A549 (cell line): ENCODE results near the gene ZNRD2. TPM values are rescaled to one million over a fixed set of nuclear protein-coding genes. Genes with fewer than 3 reads are reported as not detected.
A peak's percentile ranks its signal among the peaks of the same experiment; 100 is the strongest.

Experiments used
- ATAC-seq, 2 experiments: fragments of 200-7000 bp in 1 of 2; fragments of >200 bp in 1 of 2; cut with Nextera tagmentation in 1 of 2; cut with Tn5 transposase in 1 of 2; 3 replicates each; pipeline versions ENCODE4 v1.8.0 to v1.9.1; 2018 to 2020; ENCODE audit warnings: mild to moderate bottlenecking in 1 of 2, moderate library complexity in 1 of 2
- CTCF ChIA-PET: fragments of 300-600 bp; sonication (Branson Sonifier 250); formaldehyde crosslinking; extraction: SDS; loops from one replicate; lab custom pipeline; 2021; ENCODE audit warnings: antibody characterized with exemption, inconsistent platforms; lab: Yijun Ruan, JAX
- POLR2A ChIA-PET: fragments of 350-600 bp; formaldehyde crosslinking; extraction: SDS; loops from one replicate; lab custom pipeline; 2021; ENCODE audit warnings: antibody characterized with exemption, inconsistent platforms; lab: Yijun Ruan, JAX
- DNase-seq, 2 experiments: peaks; one replicate each; pipeline versions ENCODE4 v3.0.0 to v3.0.0-alpha.2; 2011 to 2016; ENCODE audit warnings: low read depth in 1 of 2, low spot score in 1 of 2
- FAIRE-seq: peaks from 2 replicates; lab custom pipeline; 2011; peaks lifted over from hg19 to GRCh38; lab: Jason Lieb, UNC
- H3K27ac ChIP-seq, 2 experiments: fragments of >200 bp; sonication (Bioruptor Twin); formaldehyde crosslinking; 3 replicates each; pipeline ENCODE4 v1.5.1; 2016 to 2017
- H3K4me1 ChIP-seq: fragments of >200 bp; sonication (Bioruptor Twin); formaldehyde crosslinking; 3 replicates; pipeline ENCODE4 v1.6.1; 2016
- H3K4me2 ChIP-seq: fragments of >200 bp; sonication (Bioruptor Twin); formaldehyde crosslinking; 3 replicates; pipeline ENCODE4 v1.6.1; 2016
- H3K4me3 ChIP-seq: fragments of >200 bp; sonication (Bioruptor Twin); formaldehyde crosslinking; 3 replicates; pipeline ENCODE4 v1.5.1; 2016
- H3K9me3 ChIP-seq: fragments of >200 bp; sonication (Bioruptor Twin); formaldehyde crosslinking; 3 replicates; pipeline ENCODE4 v1.6.1; 2016
- CBX8 ChIP-seq: fragments of 200-600 bp; sonication (generic); IDR thresholded peaks from 2 replicates; pipeline ENCODE4 v1.6.1; 2016
- EHMT2 ChIP-seq: fragments of 200-600 bp; sonication (generic); IDR thresholded peaks from 2 replicates; pipeline ENCODE4 v1.6.1; 2016; ENCODE audit warnings: antibody characterized with exemption, low read depth, mild to moderate bottlenecking, moderate library complexity
- HOXB13 ChIP-seq: fragments of 250-450 bp; sonication (Bioruptor Pico); IDR thresholded peaks from 2 replicates; pipeline ENCODE4 v1.5.0; 2020; ENCODE audit warnings: low read depth, mild to moderate bottlenecking, moderate library complexity
- HOXB5 ChIP-seq: fragments of 250-450 bp; sonication (Bioruptor Pico); IDR thresholded peaks from 2 replicates; pipeline ENCODE4 v1.5.0; 2020; ENCODE audit warnings: mild to moderate bottlenecking, moderate library complexity
- NFE2L2 ChIP-seq: fragments of 150-350 bp; conservative IDR thresholded peaks from 2 replicates; pipeline ENCODE4 v1.6.1; 2014; ENCODE audit warnings: low read length
- NR3C1 ChIP-seq: fragments of >200 bp; sonication (Bioruptor Twin); formaldehyde crosslinking; IDR thresholded peaks from 3 replicates; pipeline ENCODE4 v1.6.1; 2017
- PBX3 ChIP-seq: IDR thresholded peaks from 2 replicates; pipeline ENCODE4 v1.6.1; 2012
- PHF8 ChIP-seq: fragments of 200-600 bp; sonication (generic); IDR thresholded peaks from 2 replicates; pipeline ENCODE4 v1.6.1; 2016; ENCODE audit warnings: low read depth, mild to moderate bottlenecking, antibody characterized with exemption, moderate library complexity, borderline replicate concordance
- REST ChIP-seq: fragments of 200-600 bp; sonication (generic); IDR thresholded peaks from 2 replicates; pipeline ENCODE4 v1.6.1; 2016; ENCODE audit warnings: antibody characterized with exemption, mild to moderate bottlenecking, moderate library complexity
- TFCP2L1 ChIP-seq: fragments of 250-450 bp; sonication (Bioruptor Pico); IDR thresholded peaks from 2 replicates; pipeline ENCODE4 v1.5.0; 2021; ENCODE audit warnings: mild to moderate bottlenecking
- WGBS: methylation state at CpG from one replicate; pipeline ENCODE4 v1.1.6; 2017; ENCODE audit errors: missing lambda C conversion rate; 5-methylcytosine and 5-hydroxymethylcytosine counted together
- polyA plus RNA-seq, 4 experiments: library from polyadenylated mRNA; depleted of rRNA in 3 of 4; stranded (reverse); fragments of >200 nt; fragmentation: RNase III in 1 of 4; extraction: RNeasy Plus Mini Kit Qiagen cat#74134 plus additional on column Dnase treatment in 1 of 4; gene quantifications; 2 replicates in 3 of 4; 3 replicates in 1 of 4; pipeline ENCODE4 v1.2.3, GENCODE V29; 2011 to 2017

Gene ZNRD2
- polyA plus RNA-seq, 2 of the 4 experiments (the other 2 are of a cell fraction): 28.2 to 66.1 TPM

GRCh38 chr11:65611028-65611757 is 40.9 kb downstream of the ZNRD2 start (continued):
- no peak for TF ChIP-seq HOXB5

GRCh38 chr11:65611758-65612603 is 41.7 kb downstream of the ZNRD2 start:
- H3K27ac ChIP-seq: peak overlapping the region in 1 of 2 experiments; percentile 19; a peak in 3 of 6 replicates
- H3K4me3 ChIP-seq: no peak overlapping the region
- TF ChIP-seq NR3C1: no peak
- TF ChIP-seq EHMT2: no peak
- TF ChIP-seq, all 56 proteins: peak for 0
- POLR2A ChIA-PET: interaction anchor here (1.5 kb wide), 1 partner anchor 41 kb away, joined by 3 read pairs; no protein-coding TSS in a partner anchor
- Histone ChIP-seq H3K4me2 (peak overlapping the region; percentile 77), H3K9me3 (no peaks in the 10 kb centered on the region), H3K4me1 (peaks cover 40% of the 10 kb centered on the region)
- ATAC-seq (no peak), DNase-seq (no peak), FAIRE-seq (no peak)
- CTCF ChIA-PET: interaction anchor here (0.8 to 20.1 kb wide), 8 partner anchors 14 to 272 kb away, joined by 3 to 249 read pairs (median 6); partner anchors contain the start of genes FAM89B and KCNK7
- 85% methylated on average over 12 of the region's 12 CpGs for WGBS

GRCh38 chr11:65612691-65613090 is 42.4 kb downstream of the ZNRD2 start:
- Histone ChIP-seq H3K4me2 (peak overlapping the region; percentile 77), H3K4me1 (peaks cover 45% of the 10 kb centered on the region), H3K4me3 (peak overlapping the region; percentile 92), H3K9me3 (no peaks in the 10 kb centered on the region)
- WGBS: 94% methylated on average over 3 of the region's 7 CpGs
- DNase-seq: no peak
- no peak for FAIRE-seq
- ATAC-seq: no peak
- POLR2A ChIA-PET: interaction anchor here (1.5 kb wide), 1 partner anchor 40 kb away, joined by 3 read pairs; no protein-coding TSS in a partner anchor
- TF ChIP-seq CBX8 (no peak), NFE2L2 (no peak), TFCP2L1 (CRISPR knock-in tag) (no peak), PBX3 (no peak), PHF8 (no peak), HOXB13 (no peak), REST (no peak)
- TF ChIP-seq, all 56 proteins: peak for 0
- CTCF ChIA-PET: interaction anchor here (0.7 to 20.1 kb wide), 9 partner anchors 12 to 272 kb away, joined by 3 to 249 read pairs (median 4); partner anchors contain the start of genes FAM89B and KCNK7
- H3K27ac ChIP-seq: peak overlapping the region in 1 of 2 experiments; percentile 98; a peak in 2 of 6 replicates
